Natural killer cell (primary cell): ENCODE results near the gene MAOA. TPM values are rescaled to one million over a fixed set of nuclear protein-coding genes. Genes with fewer than 3 reads are reported as not detected.
"Not testable (repeated sequence)": the region's sequence is repeated elsewhere in the genome, so short reads cannot be mapped to it uniquely, and the experiment has no call there.

Source experiments
- ATAC-seq, 3 donors: fragments of 150-1000 bp in 2 of 3; fragments of 200-7000 bp in 1 of 3; cut with Tn5 transposase; 1 replicate in 1 of 3; 2 replicates in 2 of 3; pipeline ENCODE4 v1.10.0; 2021; ENCODE audit warnings: mild to moderate bottlenecking in 2 of 3, moderate library complexity in 2 of 3
- DNase-seq, 2 donors: peaks; one replicate each; pipeline versions ENCODE4 v3.0.0 to v3.0.0-alpha.2; 2013 to 2021; ENCODE audit warnings: mixed read lengths in 1 of 2
- H3K27ac ChIP-seq: one replicate; pipeline ENCODE4 v1.5.1; 2013; ENCODE audit warnings: mild to moderate bottlenecking, low read length
- H3K27me3 ChIP-seq: one replicate; pipeline ENCODE4 v1.6.1; 2013; ENCODE audit warnings: low read length; ENCODE audit not compliant: control insufficient read depth, insufficient read depth
- H3K36me3 ChIP-seq: one replicate; pipeline ENCODE4 v1.6.1; 2013; ENCODE audit warnings: low read length; ENCODE audit not compliant: control insufficient read depth, insufficient read depth
- H3K4me1 ChIP-seq: one replicate; pipeline ENCODE4 v1.6.1; 2013; ENCODE audit warnings: low read length; ENCODE audit not compliant: control insufficient read depth, insufficient read depth
- H3K4me3 ChIP-seq: one replicate; pipeline ENCODE4 v1.5.1; 2013; ENCODE audit warnings: low read length
- H3K9me3 ChIP-seq: one replicate; pipeline ENCODE4 v1.6.1; 2013; ENCODE audit warnings: low read length; ENCODE audit not compliant: control insufficient read depth, insufficient read depth
- H3K27ac Mint-ChIP-seq, 2 donors: one replicate each; pipeline ENCODE4 v1.8.0; 2022; ENCODE audit warnings: mild to moderate bottlenecking in 2 of 2, mixed read lengths in 2 of 2, moderate library complexity in 1 of 2
- H3K27me3 Mint-ChIP-seq, 2 donors: one replicate each; pipeline ENCODE4 v1.8.0; 2022; ENCODE audit warnings: low read depth in 2 of 2, mixed read lengths in 2 of 2
- H3K36me3 Mint-ChIP-seq: one replicate; pipeline ENCODE4 v1.8.0; 2022; ENCODE audit warnings: mixed read lengths
- H3K4me1 Mint-ChIP-seq, 2 donors: one replicate each; pipeline ENCODE4 v1.8.0; 2022; ENCODE audit warnings: mixed read lengths in 2 of 2
- H3K4me3 Mint-ChIP-seq: one replicate; pipeline ENCODE4 v1.8.0; 2022; ENCODE audit warnings: mild to moderate bottlenecking, moderate library complexity, mixed read lengths
- H3K9me3 Mint-ChIP-seq, 2 donors: one replicate each; pipeline ENCODE4 v1.8.0; 2022; ENCODE audit warnings: mixed read lengths in 2 of 2
- CTCF ChIP-seq: fragments of 200-600 bp; IDR thresholded peaks from one replicate; pipeline ENCODE4 v1.8.0; 2022; ENCODE audit warnings: antibody characterized with exemption
- WGBS: methylation state at CpG from one replicate; pipeline ENCODE4 v1.1.7; 2013; ENCODE audit warnings: missing lambda C conversion rate; ENCODE audit not compliant: insufficient coverage; 5-methylcytosine and 5-hydroxymethylcytosine counted together
- intact Hi-C: fragments of 100-400 bp; cut with micrococcal nuclease; formaldehyde crosslinking; loops from one replicate; pipeline ENCODE4 v1.14.2; 2022
- total RNA-seq, 4 donors: library from RNA; stranded (reverse); fragments of 120-200 nt in 1 of 4; gene quantifications; one replicate each; pipeline versions ENCODE4 v1.2.3 to v1.2.4, GENCODE V29; 2013 to 2022

MAOA gene
- total RNA-seq, 3 donors from 2014 or later (not counting 1 experiment from before 2014, with no cell fraction given), result 0.05 TPM; not detected in 2

- Histone ChIP-seq H3K4me1 (no peaks in the 10 kb centered on the region), H3K27me3 (no peaks in the 10 kb centered on the region), H3K4me3 (no peak overlapping the region), H3K36me3 (no peaks in the 10 kb centered on the region), H3K27ac (no peak overlapping the region), H3K9me3 (no peaks in the 10 kb centered on the region)
- DNase-seq (no peak), ATAC-seq (no peak)
- Mint-ChIP-seq H3K27me3 (no peaks in the 10 kb centered on the region), H3K4me3 (no peak overlapping the region), H3K36me3 (no peaks in the 10 kb centered on the region), H3K4me1 (no peaks in the 10 kb centered on the region), H3K27ac (no peak overlapping the region), H3K9me3 (no peaks in the 10 kb centered on the region)
- WGBS, result 85% methylated on average over 1 of the region's 1 CpG
- TF ChIP-seq CTCF, result no peak
- intact Hi-C loops, result no loop called here
Observed at GRCh38 chrX:43718956-43719355, 62.9 kb downstream of the MAOA start.

DNA sequence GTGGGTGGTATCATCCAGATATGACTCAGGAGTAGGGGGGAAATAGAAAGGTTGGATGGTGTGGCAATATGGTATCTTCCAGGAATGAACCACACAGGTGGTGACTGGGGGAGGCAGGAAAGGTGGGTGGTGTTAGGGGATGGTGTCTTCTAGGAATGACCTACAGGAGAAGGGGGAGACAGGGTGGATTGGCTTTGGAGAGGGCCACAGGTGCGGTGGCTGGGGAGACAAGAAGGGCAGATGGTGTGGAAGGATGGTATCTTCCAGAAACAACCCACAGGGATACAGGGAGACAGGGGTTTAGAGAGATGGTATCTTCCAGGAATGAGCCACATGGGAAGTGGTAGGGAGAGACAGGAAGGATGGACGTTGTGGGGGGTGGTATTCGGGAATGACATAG is 64.0 kb downstream of the MAOA start:
- no peak for ATAC-seq
- 78% methylated on average over 3 of the region's 3 CpGs for WGBS
- intact Hi-C loops, result no loop called here

DNA sequence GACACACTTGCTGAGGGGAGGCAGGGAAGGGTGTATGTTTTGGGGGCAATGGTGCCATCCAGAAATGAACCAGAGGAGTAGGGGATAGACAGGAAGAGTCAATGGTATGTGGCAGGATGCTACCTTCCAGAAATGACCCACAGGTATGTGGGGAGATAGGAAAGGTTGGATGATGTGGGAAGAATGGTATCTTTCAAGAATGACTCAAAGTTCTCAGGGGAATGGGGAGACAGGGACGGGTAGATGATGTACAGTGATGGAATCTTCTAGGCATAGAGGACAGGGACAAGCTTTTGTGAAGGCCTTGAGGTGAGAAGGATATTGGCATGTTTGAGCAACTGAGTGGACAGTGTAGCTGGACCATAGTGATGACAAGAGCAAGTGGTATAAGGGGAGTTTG is 64.9 kb downstream of the MAOA start:
- no peaks in the 10 kb centered on the region for H3K36me3 ChIP-seq
- 72% methylated on average over 1 of the region's 1 CpG for WGBS
- H3K4me3 ChIP-seq, result no peak overlapping the region
- no peaks in the 10 kb centered on the region for H3K4me1 ChIP-seq
- no peaks in the 10 kb centered on the region for H3K36me3 Mint-ChIP-seq
- TF ChIP-seq CTCF, result no peak
- DNase-seq (no peak), ATAC-seq (no peak)
- intact Hi-C loops, result no loop called here
- H3K27me3 Mint-ChIP-seq, result peaks cover 0 to under 1% of the 10 kb centered on the region in 2 donors
- H3K27ac Mint-ChIP-seq, result no peak overlapping the region
- H3K9me3 Mint-ChIP-seq, result no peaks in the 10 kb centered on the region
- no peaks in the 10 kb centered on the region for H3K9me3 ChIP-seq
- no peaks in the 10 kb centered on the region for H3K27me3 ChIP-seq
- H3K27ac ChIP-seq, result no peak overlapping the region
- no peaks in the 10 kb centered on the region for H3K4me1 Mint-ChIP-seq
- H3K4me3 Mint-ChIP-seq, result no peak overlapping the region

More for the DNA sequence above, 64.0 kb downstream of the MAOA start:
- Mint-ChIP-seq H3K36me3 (no peaks in the 10 kb centered on the region), H3K27ac (no peak overlapping the region), H3K27me3 (no peaks in the 10 kb centered on the region), H3K9me3 (no peaks in the 10 kb centered on the region), H3K4me1 (no peaks in the 10 kb centered on the region), H3K4me3 (no peak overlapping the region)
- Histone ChIP-seq H3K9me3 (no peaks in the 10 kb centered on the region), H3K36me3 (no peaks in the 10 kb centered on the region), H3K27me3 (no peaks in the 10 kb centered on the region), H3K4me1 (no peaks in the 10 kb centered on the region), H3K27ac (no peak overlapping the region), H3K4me3 (no peak overlapping the region)
- TF ChIP-seq CTCF, result no peak
- no peak for DNase-seq

- DNase-seq, H3K4me3 ChIP-seq, intact Hi-C loops, H3K4me3 Mint-ChIP-seq, H3K36me3 ChIP-seq, H3K36me3 Mint-ChIP-seq, ATAC-seq, H3K9me3 ChIP-seq, H3K4me1 Mint-ChIP-seq, H3K27ac Mint-ChIP-seq, H3K4me1 ChIP-seq, H3K27me3 ChIP-seq, H3K27ac ChIP-seq, H3K9me3 Mint-ChIP-seq: not testable (repeated sequence)
- peaks cover 0 to 13% of the 10 kb centered on the region in 2 donors for H3K27me3 Mint-ChIP-seq
- 86% methylated on average over 1 of the region's 5 CpGs for WGBS
Observed at GRCh38 chrX:43725227-43725626, 69.1 kb downstream of the MAOA start.

DNA sequence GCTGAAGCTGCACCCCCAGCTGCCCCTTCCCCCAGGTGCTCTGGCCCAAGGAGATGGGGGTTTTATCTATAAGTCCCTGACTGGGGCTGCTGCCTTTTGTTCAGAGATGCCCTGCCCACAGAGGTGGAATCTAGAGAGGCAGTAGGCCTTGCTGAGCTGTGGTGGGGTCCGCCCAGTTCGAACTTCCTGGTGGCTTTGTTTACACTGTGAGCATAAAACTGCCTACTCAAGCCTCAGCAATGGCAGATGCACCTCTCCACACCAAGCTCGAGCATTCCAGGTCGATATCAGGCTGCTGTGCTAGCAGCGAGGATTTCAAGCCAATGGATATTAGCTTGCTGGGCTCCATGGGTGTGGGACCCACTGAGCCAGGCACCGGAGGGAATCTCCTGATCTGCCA is 71.2 kb downstream of the MAOA start:
- H3K4me1 ChIP-seq, H3K27ac ChIP-seq, H3K36me3 Mint-ChIP-seq, H3K27ac Mint-ChIP-seq, intact Hi-C loops, DNase-seq, H3K4me1 Mint-ChIP-seq, H3K36me3 ChIP-seq, H3K4me3 Mint-ChIP-seq, H3K4me3 ChIP-seq, H3K9me3 ChIP-seq, H3K27me3 ChIP-seq, ATAC-seq, H3K9me3 Mint-ChIP-seq: not testable (repeated sequence)
- WGBS, result 88% methylated on average over 6 of the region's 6 CpGs
- peaks cover 0 to 25% of the 10 kb centered on the region in 2 donors for H3K27me3 Mint-ChIP-seq
